Measurements from ENCODE around the gene NAXD.

DNA sequence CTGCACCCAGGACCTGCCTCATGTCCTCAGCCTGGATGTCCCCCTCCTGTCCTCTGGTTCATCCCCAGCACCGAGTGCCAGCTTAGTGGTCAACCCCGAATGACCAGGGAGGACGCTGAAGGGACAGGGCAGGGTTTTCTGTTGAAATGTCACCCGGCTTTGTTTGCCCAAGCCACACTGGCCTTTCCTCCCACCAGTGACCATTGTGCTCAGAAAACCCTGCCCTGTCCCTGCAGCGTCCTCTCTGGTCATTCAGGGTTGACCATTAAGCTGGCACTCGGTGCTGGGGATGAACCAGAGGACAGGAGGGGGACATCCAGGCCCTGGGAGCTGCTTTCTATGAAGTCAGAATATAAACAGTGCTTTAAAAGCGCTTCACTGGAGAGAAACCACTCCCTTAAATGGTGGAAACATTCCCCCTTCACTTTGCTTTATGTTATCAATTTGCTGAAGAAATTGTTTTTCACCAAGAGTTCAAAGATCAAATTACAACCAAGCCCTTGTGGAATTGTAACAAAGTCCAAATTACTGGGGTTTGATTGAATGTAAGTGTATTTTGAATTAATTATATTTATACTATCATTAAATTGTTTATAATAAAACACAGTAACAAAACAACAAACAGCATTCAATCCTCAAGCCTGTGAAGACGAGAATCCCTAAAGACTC, 69.2 kb downstream of the NAXD start:
- TF ChIP-seq, protein P1, sequence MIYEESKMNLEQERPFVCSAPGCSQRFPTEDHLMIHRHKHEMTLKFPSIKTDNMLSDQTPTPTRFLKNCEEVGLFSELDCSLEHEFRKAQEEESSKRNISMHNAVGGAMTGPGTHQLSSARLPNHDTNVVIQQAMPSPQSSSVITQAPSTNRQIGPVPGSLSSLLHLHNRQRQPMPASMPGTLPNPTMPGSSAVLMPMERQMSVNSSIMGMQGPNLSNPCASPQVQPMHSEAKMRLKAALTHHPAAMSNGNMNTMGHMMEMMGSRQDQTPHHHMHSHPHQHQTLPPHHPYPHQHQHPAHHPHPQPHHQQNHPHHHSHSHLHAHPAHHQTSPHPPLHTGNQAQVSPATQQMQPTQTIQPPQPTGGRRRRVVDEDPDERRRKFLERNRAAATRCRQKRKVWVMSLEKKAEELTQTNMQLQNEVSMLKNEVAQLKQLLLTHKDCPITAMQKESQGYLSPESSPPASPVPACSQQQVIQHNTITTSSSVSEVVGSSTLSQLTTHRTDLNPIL (CRISPR knock-in tag; IDR thresholded peaks at IDR 0.05; ENCODE audit: low read depth): no peak
- TF ChIP-seq ISL1 (CRISPR knock-in tag; IDR thresholded peaks at IDR 0.05): no peak

All from SK-N-SH treated with all-trans-retinoic acid at 6 μM for 48 hours (cell line).